Panc1 (cell line): ENCODE results near the gene OR52K1.

Experiments
- REST ChIP-seq, 2 experiments: IDR thresholded peaks; 2 replicates each; pipeline ENCODE4 v1.6.1; 2011 to 2012; ENCODE audit warnings: low read depth in 2 of 2, control low read depth in 1 of 2, low read length in 1 of 2, mild to moderate bottlenecking in 1 of 2, moderate library complexity in 1 of 2; ENCODE audit not compliant: insufficient read depth in 1 of 2
- SIN3A ChIP-seq: IDR thresholded peaks from 2 replicates; pipeline ENCODE4 v1.6.1; 2012; ENCODE audit warnings: low read depth, mild to moderate bottlenecking, low read length, moderate library complexity, borderline replicate concordance; ENCODE audit not compliant: insufficient read depth
- TF ChIP-seq, protein P1 (sequence below): fragments of 450-650 bp; IDR thresholded peaks from 2 replicates; pipeline ENCODE4 v1.5.1; 2017; ENCODE audit warnings: mild to moderate bottlenecking

- TF ChIP-seq, protein P1, sequence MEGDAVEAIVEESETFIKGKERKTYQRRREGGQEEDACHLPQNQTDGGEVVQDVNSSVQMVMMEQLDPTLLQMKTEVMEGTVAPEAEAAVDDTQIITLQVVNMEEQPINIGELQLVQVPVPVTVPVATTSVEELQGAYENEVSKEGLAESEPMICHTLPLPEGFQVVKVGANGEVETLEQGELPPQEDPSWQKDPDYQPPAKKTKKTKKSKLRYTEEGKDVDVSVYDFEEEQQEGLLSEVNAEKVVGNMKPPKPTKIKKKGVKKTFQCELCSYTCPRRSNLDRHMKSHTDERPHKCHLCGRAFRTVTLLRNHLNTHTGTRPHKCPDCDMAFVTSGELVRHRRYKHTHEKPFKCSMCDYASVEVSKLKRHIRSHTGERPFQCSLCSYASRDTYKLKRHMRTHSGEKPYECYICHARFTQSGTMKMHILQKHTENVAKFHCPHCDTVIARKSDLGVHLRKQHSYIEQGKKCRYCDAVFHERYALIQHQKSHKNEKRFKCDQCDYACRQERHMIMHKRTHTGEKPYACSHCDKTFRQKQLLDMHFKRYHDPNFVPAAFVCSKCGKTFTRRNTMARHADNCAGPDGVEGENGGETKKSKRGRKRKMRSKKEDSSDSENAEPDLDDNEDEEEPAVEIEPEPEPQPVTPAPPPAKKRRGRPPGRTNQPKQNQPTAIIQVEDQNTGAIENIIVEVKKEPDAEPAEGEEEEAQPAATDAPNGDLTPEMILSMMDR = no peak
- TF ChIP-seq REST (IDR thresholded peaks at IDR 0.05; ENCODE audit: insufficient read depth in 1 of 2, low read depth in 2 of 2, low read length in 1 of 2) (no peak), SIN3A (no peak)
Observed at GRCh38 chr11:4460151-4460550, 22.3 kb upstream of the OR52K1 start.
